Inflammatory macrophage treated with lipopolysaccharide for 1 hour (primary cell): Measurements from ENCODE around the gene STX5.
"Not testable (repeated sequence)": the region's sequence is repeated elsewhere in the genome, so short reads cannot be mapped to it uniquely, and the experiment has no call there.

ENCODE experiments used
- DNase-seq, 2 donors: peaks; one replicate each; pipeline ENCODE4 v3.0.0-alpha.2; 2020 to 2022

STX5 gene

GRCh38 chr11:62831520-62832335 is at the start of gene STX5:
Gene STX5 (minus strand): TSS chr11:62832051. CDS start chr11:62831243, 808 bp downstream.
- peak; percentile 98 to 99 for DNase-seq

GRCh38 chr11:62880803-62881578 is 49.1 kb upstream of the STX5 start, which contains the start of gene SLC3A2:
Gene SLC3A2 (plus strand): TSS chr11:62880896. CDS start chr11:62881024, 128 bp downstream.
- DNase-seq: peak; percentile 76 to 84

GRCh38 chr11:62880231-62880802 is 48.5 kb upstream of the STX5 start:
- peak; percentile 76 to 77 for DNase-seq

GRCh38 chr11:62879235-62879978 is 47.6 kb upstream of the STX5 start:
- no peak for DNase-seq

- no peak for DNase-seq
Observed at GRCh38 chr11:62876712-62877111, 44.9 kb upstream of the STX5 start.

GRCh38 chr11:62875698-62876478 is 44.0 kb upstream of the STX5 start:
- DNase-seq: no peak

- DNase-seq: no peak
Observed at GRCh38 chr11:62874851-62875250, 43.0 kb upstream of the STX5 start.

- DNase-seq: no peak
Observed at GRCh38 chr11:62865635-62866034, 33.8 kb upstream of the STX5 start.

- no peak for DNase-seq
Observed at GRCh38 chr11:62863687-62864335, 32.0 kb upstream of the STX5 start.

- DNase-seq: not testable (repeated sequence)
Observed at GRCh38 chr11:62861564-62862192, 29.8 kb upstream of the STX5 start.

GRCh38 chr11:62860835-62861563 is 29.1 kb upstream of the STX5 start:
- DNase-seq: no peak

- DNase-seq: not testable (repeated sequence)
Observed at GRCh38 chr11:62859281-62859703, 27.4 kb upstream of the STX5 start.

GRCh38 chr11:62858201-62858600 is 26.4 kb upstream of the STX5 start:
- no peak for DNase-seq

GRCh38 chr11:62857541-62857982 is 25.7 kb upstream of the STX5 start:
- DNase-seq: peak; percentile 52 to 58

- DNase-seq: peak in 1 of 2 donors; percentile 9
Observed at GRCh38 chr11:62856333-62856895, 24.6 kb upstream of the STX5 start.

- DNase-seq: peak; percentile 95 to 97
Observed at GRCh38 chr11:62855571-62856332, 23.9 kb upstream of the STX5 start.

- DNase-seq: peak in 1 of 2 donors; percentile 12
Observed at GRCh38 chr11:62854825-62855570, 23.1 kb upstream of the STX5 start.
